HepG2 (cell line): Measurements from ENCODE around the gene TMEM14A. TPM values are rescaled to one million over a fixed set of nuclear protein-coding genes. Genes with fewer than 3 reads are reported as not detected.

Experiments
- FOXJ3 ChIP-seq: sonication (generic); formaldehyde crosslinking; IDR thresholded peaks from 2 replicates; pipeline ENCODE4 v1.4.0; 2020; ENCODE audit warnings: missing genetic modification reagents, mild to moderate bottlenecking, borderline replicate concordance
- FOXM1 ChIP-seq: sonication (generic); formaldehyde crosslinking; IDR thresholded peaks from 2 replicates; pipeline ENCODE4 v1.5.0; 2020; ENCODE audit warnings: missing genetic modification reagents
- HNRNPL ChIP-seq: fragments of 200-400 bp; formaldehyde crosslinking; IDR thresholded peaks from 2 replicates; pipeline ENCODE4 v1.6.1; 2017; ENCODE audit warnings: mild to moderate bottlenecking, low read depth, low read length
- MEIS2 ChIP-seq: sonication (generic); formaldehyde crosslinking; IDR thresholded peaks from 2 replicates; pipeline ENCODE4 v1.9.0; 2021; ENCODE audit warnings: mild to moderate bottlenecking, missing genetic modification reagents
- NAIF1 ChIP-seq: sonication (generic); formaldehyde crosslinking; IDR thresholded peaks from 2 replicates; pipeline ENCODE4 v1.5.0; 2020; ENCODE audit warnings: mild to moderate bottlenecking, missing genetic modification reagents, borderline replicate concordance
- NFAT5 ChIP-seq: sonication (generic); formaldehyde crosslinking; IDR thresholded peaks from 2 replicates; pipeline ENCODE4 v1.4.0; 2020; ENCODE audit warnings: missing genetic modification reagents
- PAWR ChIP-seq: sonication (generic); formaldehyde crosslinking; IDR thresholded peaks from 2 replicates; pipeline ENCODE4 v1.4.0; 2020; ENCODE audit warnings: missing genetic modification reagents, mild to moderate bottlenecking, borderline replicate concordance
- SUZ12 ChIP-seq: fragments of 150-350 bp; IDR thresholded peaks from 2 replicates; pipeline ENCODE4 v1.6.1; 2014; ENCODE audit warnings: low read depth, low read length
- TRAFD1 ChIP-seq: sonication (generic); formaldehyde crosslinking; IDR thresholded peaks from 2 replicates; pipeline ENCODE4 v1.5.1; 2020; ENCODE audit warnings: missing genetic modification reagents, mild to moderate bottlenecking, borderline replicate concordance
- XBP1 ChIP-seq: sonication (generic); formaldehyde crosslinking; IDR thresholded peaks from 2 replicates; pipeline ENCODE4 v1.5.0; 2020; ENCODE audit warnings: missing genetic modification reagents
- ZBTB34 ChIP-seq: sonication (generic); formaldehyde crosslinking; IDR thresholded peaks from 2 replicates; pipeline ENCODE4 v1.8.0; 2022; ENCODE audit warnings: mild to moderate bottlenecking, missing genetic modification reagents
- ZNF530 ChIP-seq: sonication (generic); formaldehyde crosslinking; IDR thresholded peaks from 2 replicates; pipeline ENCODE4 v1.5.0; 2020; ENCODE audit warnings: low read depth, mild to moderate bottlenecking, missing genetic modification reagents
- ZNF589 ChIP-seq: sonication (generic); formaldehyde crosslinking; conservative IDR thresholded peaks from 2 replicates; pipeline ENCODE4 v1.8.0; 2022; ENCODE audit warnings: mild to moderate bottlenecking, moderate library complexity, missing genetic modification reagents
- ZNF720 ChIP-seq: sonication (generic); formaldehyde crosslinking; IDR thresholded peaks from 2 replicates; pipeline ENCODE4 v1.4.0; 2020; ENCODE audit warnings: missing genetic modification reagents
- ZNF800 ChIP-seq: sonication (generic); formaldehyde crosslinking; IDR thresholded peaks from 2 replicates; pipeline ENCODE4 v1.4.0; 2020; ENCODE audit warnings: missing genetic modification reagents
- ZUFSP ChIP-seq: sonication (generic); formaldehyde crosslinking; IDR thresholded peaks from 2 replicates; pipeline ENCODE4 v1.9.0; 2021; ENCODE audit warnings: missing genetic modification reagents, mild to moderate bottlenecking, borderline replicate concordance
- polyA plus RNA-seq, 8 experiments: library from polyadenylated mRNA; depleted of rRNA in 3 of 8; stranded (reverse) in 7 of 8; unstranded in 1 of 8; fragments of >200 nt; fragmentation: Illumina TruSeq in 4 of 8; extraction: Trizol in 4 of 8; gene quantifications; 2 replicates each; pipeline versions ENCODE4 v1.2.1 to v1.2.3, GENCODE V29; 2011 to 2016; ENCODE audit warnings: low read depth in 4 of 8, missing spikeins in 1 of 8, mixed read lengths in 1 of 8; ENCODE audit not compliant: insufficient read depth in 1 of 8
- total RNA-seq, 5 experiments: library from RNA; depleted of rRNA; stranded (reverse); fragments of >200 nt; fragmentation: Illumina TruSeq; extraction: Trizol; gene quantifications; 2 replicates each; pipeline ENCODE4 v1.2.3, GENCODE V29; 2016; ENCODE audit warnings: low read depth in 1 of 5

TMEM14A gene
- total and polyA plus RNA-seq, 2 of the 13 experiments (the other 11 are each of a cell fraction or from before 2014, with no cell fraction given): 24.6 to 73.7 TPM

- TF ChIP-seq XBP1 (CRISPR knock-in tag): no peak
- TF ChIP-seq MEIS2 (CRISPR knock-in tag): no peak
- no peak for TF ChIP-seq ZUFSP
- TF ChIP-seq HNRNPL: no peak
- no peak for TF ChIP-seq TRAFD1 (CRISPR knock-in tag)
- TF ChIP-seq NFAT5 (CRISPR knock-in tag): no peak
- no peak for TF ChIP-seq ZNF720 (CRISPR knock-in tag)
- no peak for TF ChIP-seq ZNF589 (CRISPR knock-in tag)
- TF ChIP-seq PAWR: 0 out of 2 replicates have a peak, but pooled peaks have one; percentile 31
- no peak for TF ChIP-seq FOXM1 (CRISPR knock-in tag)
- TF ChIP-seq ZBTB34 (CRISPR knock-in tag): no peak
- no peak for TF ChIP-seq ZNF530 (CRISPR knock-in tag)
- TF ChIP-seq FOXJ3 (CRISPR knock-in tag): peak; percentile 58; the same call in 1 of the 2 replicates
- no peak for TF ChIP-seq SUZ12
- peak; percentile 78 for TF ChIP-seq ZNF800
- TF ChIP-seq NAIF1: no peak
Measured at GRCh38 chr6:52724406-52725121, 53.7 kb downstream of the TMEM14A start (continued).
